ENCODE results near the gene MYO15A. TPM values are rescaled to one million over a fixed set of nuclear protein-coding genes. Genes with fewer than 3 reads are reported as not detected.
A peak's percentile ranks its signal among the peaks of the same experiment; 100 is the strongest.

Gene MYO15A
- total RNA-seq, 2 donors from 2014 or later, result 0.32 to 8.3 TPM

GRCh38 chr17:18158022-18158600, 49.6 kb downstream of the MYO15A start:
- 10% methylated on average over 17 of the region's 26 CpGs for WGBS
- no peaks in the 10 kb centered on the region for H3K36me3 ChIP-seq
- TF ChIP-seq CTCF (IDR thresholded peaks at IDR 0.05), result no peak
- TF ChIP-seq POLR2AphosphoS5 (IDR thresholded peaks at IDR 0.05), result peak; percentile 61
- no peaks in the 10 kb centered on the region for H3K27me3 ChIP-seq (replicated peaks; ENCODE audit: insufficient read depth)
- peak; percentile 93 for DNase-seq (ENCODE audit: low spot score)
- intact Hi-C loops (cut with DNase I), result no loop called here
- peak overlapping the region; percentile 30 to 41 for H3K4me3 ChIP-seq
- H3K4me1 ChIP-seq (replicated peaks), result no peaks in the 10 kb centered on the region
- no peaks in the 10 kb centered on the region for H3K9me3 ChIP-seq
- H3K27ac ChIP-seq, result peak overlapping the region; percentile 16 to 39

GRCh38 chr17:18159551-18160120, 51.1 kb downstream of the MYO15A start:
- 87% methylated on average over 3 of the region's 3 CpGs for WGBS
- Histone ChIP-seq H3K27ac (no peak overlapping the region), H3K36me3 (no peaks in the 10 kb centered on the region), H3K9me3 (no peaks in the 10 kb centered on the region), H3K27me3 (replicated peaks; ENCODE audit: insufficient read depth) (no peaks in the 10 kb centered on the region), H3K4me1 (replicated peaks) (no peaks in the 10 kb centered on the region), H3K4me3 (no peak overlapping the region)
- TF ChIP-seq CTCF (IDR thresholded peaks at IDR 0.05) (no peak), POLR2A (IDR thresholded peaks at IDR 0.05) (no peak), POLR2AphosphoS5 (IDR thresholded peaks at IDR 0.05) (no peak)
- intact Hi-C loops (cut with DNase I), result no loop called here
- no peak for DNase-seq (ENCODE audit: low spot score)

GRCh38 chr17:18160128-18160856, 51.7 kb downstream of the MYO15A start:
- 89% methylated on average over 5 of the region's 5 CpGs for WGBS
- no peaks in the 10 kb centered on the region for H3K4me1 ChIP-seq (replicated peaks)
- no peaks in the 10 kb centered on the region for H3K9me3 ChIP-seq
- no peak for DNase-seq (ENCODE audit: low spot score)
- no peaks in the 10 kb centered on the region for H3K27me3 ChIP-seq (replicated peaks; ENCODE audit: insufficient read depth)
- H3K4me3 ChIP-seq, result no peak overlapping the region
- TF ChIP-seq POLR2AphosphoS5 (IDR thresholded peaks at IDR 0.05) (no peak), POLR2A (IDR thresholded peaks at IDR 0.05) (no peak), CTCF (IDR thresholded peaks at IDR 0.05) (no peak)
- H3K36me3 ChIP-seq, result no peaks in the 10 kb centered on the region
- no peak overlapping the region for H3K27ac ChIP-seq
- intact Hi-C loops (cut with DNase I), result no loop called here

DNA sequence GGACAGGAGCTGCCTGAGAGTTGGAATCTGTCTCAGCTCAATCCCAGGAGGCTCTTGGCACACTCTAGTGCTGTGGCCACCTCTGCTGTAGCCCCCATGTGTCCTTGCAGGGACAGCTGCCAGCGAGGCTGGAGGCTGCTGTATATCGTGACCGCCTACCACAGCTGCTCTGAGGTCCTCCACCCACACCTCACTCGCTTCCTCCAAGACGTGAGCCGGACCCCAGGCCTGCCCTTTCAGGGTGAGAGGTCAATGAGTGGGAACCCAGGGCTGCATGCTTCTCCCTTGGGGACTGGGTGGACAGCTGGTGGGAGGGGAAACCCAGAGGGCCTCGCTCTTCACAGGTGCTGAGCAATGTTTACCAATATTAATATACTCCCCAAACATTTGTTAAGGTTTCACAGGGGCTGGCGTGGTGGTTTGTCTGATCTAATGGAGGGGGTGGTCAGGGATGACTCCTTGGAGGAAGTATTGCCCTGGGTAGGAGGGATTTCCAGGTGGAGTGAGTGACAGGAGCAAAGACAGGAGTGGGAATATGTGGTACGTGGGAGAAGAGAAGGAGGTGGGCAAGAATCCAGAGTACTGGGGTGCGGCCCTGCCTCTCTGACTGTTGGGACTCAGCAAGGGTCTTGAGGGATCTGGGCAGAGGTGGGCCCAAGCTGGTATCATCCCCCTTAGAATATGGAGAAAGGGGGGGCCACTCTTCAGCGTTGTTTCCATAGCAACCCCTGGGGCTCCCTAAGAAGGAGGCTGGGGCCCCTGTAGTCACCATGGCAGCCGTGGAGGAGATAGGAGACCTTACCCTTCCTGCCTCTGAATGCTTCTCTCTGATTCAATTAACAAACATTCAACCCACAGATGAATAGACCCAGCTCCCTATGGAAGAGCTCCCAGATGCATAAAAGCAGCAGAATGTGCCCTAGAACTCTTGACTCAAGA, 52.9 kb downstream of the MYO15A start:
- no peak overlapping the region for H3K27ac ChIP-seq
- no peak overlapping the region for H3K4me3 ChIP-seq
- WGBS, result 80% methylated on average over 12 of the region's 12 CpGs
- H3K27me3 ChIP-seq (replicated peaks; ENCODE audit: insufficient read depth), result no peaks in the 10 kb centered on the region
- H3K9me3 ChIP-seq, result no peaks in the 10 kb centered on the region
- TF ChIP-seq POLR2AphosphoS5 (IDR thresholded peaks at IDR 0.05) (no peak), CTCF (IDR thresholded peaks at IDR 0.05) (no peak), POLR2A (IDR thresholded peaks at IDR 0.05) (no peak)
- H3K4me1 ChIP-seq (replicated peaks), result no peaks in the 10 kb centered on the region
- no peaks in the 10 kb centered on the region for H3K36me3 ChIP-seq
- DNase-seq (ENCODE audit: low spot score), result no peak
- intact Hi-C loops (cut with DNase I), result no loop called here
